ENCODE data around the gene SMURF2. TPM values are rescaled to one million over a fixed set of nuclear protein-coding genes. Genes with fewer than 3 reads are reported as not detected.
A peak's percentile ranks its signal among the peaks of the same experiment; 100 is the strongest.

SMURF2 gene
- total RNA-seq, 1 experiment from 2014 or later = 50.8 TPM

- DNase-seq (ENCODE audit: low spot score) = no peak
Measured at GRCh38 chr17:64538508-64539130, 123.5 kb downstream of the SMURF2 start.

DNA sequence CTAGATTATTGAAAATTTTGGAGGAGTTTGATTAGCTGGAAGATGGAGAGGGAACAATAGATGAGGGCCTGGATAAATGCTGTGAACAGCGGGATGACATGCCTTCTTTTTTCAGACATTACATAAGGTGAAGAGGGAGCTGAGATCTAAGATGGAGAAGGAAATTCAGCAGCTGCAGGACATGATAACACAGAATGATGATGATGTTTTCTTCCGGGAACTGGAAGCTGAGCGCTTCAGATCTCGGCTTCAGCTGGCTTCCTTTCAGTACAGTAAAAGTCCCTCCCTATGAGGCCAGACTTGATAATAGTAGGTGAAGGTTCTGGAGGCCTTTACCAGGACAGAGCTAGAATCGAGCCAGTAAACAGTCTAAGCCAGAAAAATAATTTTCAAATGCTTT, 124.6 kb downstream of the SMURF2 start:
- DNase-seq (ENCODE audit: low spot score) = no peak

DNA sequence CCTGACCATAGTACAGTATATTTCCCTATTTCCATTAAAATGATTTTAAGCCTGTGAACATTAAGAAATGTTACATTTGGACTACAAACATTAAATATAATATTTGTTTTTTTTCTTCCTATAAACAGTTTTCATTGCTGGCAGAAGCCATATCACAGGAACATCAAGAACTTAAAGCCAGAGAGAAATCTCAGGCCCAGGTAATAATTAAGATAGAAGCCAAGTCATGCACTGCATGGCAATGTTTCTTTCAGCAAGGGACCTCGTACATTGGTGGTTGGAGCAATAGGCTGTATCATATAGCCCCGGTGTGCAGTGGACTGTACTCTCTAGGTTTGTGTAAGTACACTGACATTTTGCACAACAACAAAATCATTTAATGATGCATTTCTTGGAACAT, 125.2 kb downstream of the SMURF2 start:
- no peak for DNase-seq (ENCODE audit: low spot score)

DNA sequence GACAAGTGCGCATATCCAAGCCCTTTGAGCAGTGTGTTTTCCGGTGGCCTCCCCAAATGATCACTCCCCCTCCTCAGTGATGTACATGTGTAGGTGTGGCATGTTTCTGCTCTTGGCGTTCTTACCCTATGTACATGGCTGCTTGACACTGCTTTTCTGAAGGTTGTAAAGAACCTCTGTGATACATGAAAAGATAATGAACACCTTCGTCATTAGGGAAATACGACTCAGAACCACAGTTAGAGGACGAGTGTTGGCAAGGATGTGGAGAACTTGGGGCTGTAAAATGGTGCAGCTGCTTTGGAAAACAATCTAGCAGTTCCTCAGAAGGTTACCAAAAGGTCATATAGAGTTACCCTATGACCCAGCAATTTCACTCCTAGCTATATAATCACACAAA, 126.8 kb downstream of the SMURF2 start:
- DNase-seq (ENCODE audit: low spot score) = no peak

GRCh38 chr17:64534187-64534586, 127.9 kb downstream of the SMURF2 start:
- peak; percentile 18 for DNase-seq (ENCODE audit: low spot score)

DNA sequence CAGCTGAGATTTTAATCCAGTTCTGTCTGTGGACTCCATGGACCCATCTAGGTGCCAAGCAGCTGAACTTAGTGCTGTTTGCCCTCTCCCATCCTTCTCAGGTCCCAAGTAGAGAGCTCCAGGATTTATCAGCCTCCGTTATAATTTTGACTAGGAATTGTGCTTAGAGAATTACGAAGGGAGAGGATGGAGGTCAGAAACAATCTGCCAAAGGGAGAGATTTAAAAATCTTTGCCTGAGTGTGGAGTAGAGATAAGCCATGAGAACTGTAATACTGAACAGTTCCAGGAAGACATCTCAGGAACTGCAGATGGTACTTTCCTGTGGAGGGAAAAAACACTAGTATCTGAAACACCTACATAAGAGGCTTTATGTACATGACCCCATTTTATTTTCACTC, 128.3 kb downstream of the SMURF2 start:
- DNase-seq (ENCODE audit: low spot score) = no peak

DNA sequence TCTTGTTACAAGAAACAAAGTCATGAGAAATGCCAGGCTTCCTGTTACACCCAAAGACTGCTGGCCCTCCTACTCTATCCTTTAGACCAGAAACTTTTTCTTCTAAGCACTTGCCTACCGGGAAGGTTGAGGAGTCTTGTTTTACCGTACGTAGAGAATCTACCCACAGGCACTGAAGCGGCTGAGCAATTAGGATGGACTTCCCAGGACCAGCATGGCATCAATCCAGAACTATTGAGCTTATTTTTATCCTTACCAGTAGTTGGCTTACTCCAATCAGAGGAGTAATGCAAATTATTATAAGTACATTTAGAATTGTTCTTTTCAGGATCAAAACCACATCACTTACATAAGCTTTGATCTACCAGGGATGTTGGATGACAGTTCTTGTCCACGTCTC, 129.7 kb downstream of the SMURF2 start:
- DNase-seq (ENCODE audit: low spot score) = no peak

DNA sequence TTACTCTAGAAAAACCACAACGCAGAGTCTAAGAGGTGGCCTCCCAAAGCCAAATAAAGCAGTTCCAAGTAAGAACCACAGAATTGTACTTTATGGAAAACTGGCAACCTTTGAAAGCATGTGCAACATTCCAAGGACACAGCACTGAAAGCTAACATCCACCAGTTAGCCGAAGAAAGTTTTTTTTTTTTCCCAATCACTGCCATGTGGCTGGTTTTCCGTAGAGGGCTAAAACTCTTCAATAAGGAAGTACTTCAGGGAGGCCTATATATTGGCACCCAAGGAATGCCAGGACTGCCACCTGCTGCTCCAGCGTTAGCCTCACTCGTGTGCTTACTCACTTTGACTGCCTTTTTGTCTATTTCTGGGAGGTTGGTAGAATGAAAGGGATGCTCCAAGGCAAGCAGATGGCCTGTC, 130.1 kb downstream of the SMURF2 start:
- no peak for DNase-seq (ENCODE audit: low spot score)

DNA sequence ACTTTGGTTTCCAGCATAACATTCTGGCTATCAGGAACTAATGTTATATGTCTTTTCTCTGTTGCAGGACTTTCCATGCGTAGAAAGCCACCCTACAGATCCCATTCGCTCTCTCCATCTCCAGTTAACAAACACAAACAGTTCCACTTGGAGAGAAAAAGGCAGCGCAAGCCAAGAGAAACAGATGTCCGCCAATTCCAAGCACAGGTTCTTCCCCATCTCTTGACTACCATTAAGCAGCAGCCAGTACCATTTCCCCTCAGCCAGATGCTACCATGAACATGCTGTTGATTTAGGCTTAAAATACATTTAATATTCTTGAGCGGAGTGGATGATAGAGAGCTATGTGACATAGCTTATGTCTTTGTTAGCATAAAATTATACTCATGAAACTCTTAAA, 132.9 kb downstream of the SMURF2 start:
- DNase-seq (ENCODE audit: low spot score) = no peak

GRCh38 chr17:64527914-64528313, 134.2 kb downstream of the SMURF2 start:
- no peak for DNase-seq (ENCODE audit: low spot score)

GRCh38 chr17:64520359-64520758, 141.7 kb downstream of the SMURF2 start:
- no peak for DNase-seq (ENCODE audit: low spot score)

GRCh38 chr17:64519601-64520000, 142.5 kb downstream of the SMURF2 start:
- no peak for DNase-seq (ENCODE audit: low spot score)

DNA sequence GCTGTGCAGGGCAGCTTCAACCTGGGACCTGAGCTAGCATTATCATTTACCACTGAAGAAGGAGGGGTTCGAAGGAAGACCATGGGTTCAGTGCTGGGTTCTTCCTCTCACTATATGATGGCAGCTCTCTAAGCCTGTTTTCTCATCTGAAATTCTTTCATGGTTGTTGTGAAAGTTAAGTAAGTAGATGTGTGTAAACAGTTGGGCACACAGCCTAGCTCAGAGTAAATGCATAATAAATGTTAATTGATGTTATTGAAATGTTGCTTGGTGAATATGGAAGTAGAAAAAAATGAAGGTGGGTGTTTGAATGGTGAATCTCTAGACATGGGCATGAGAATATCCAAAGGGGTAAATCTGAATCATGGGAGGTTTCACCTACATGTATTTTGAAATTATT, 146.3 kb downstream of the SMURF2 start:
- DNase-seq (ENCODE audit: low spot score) = no peak

DNA sequence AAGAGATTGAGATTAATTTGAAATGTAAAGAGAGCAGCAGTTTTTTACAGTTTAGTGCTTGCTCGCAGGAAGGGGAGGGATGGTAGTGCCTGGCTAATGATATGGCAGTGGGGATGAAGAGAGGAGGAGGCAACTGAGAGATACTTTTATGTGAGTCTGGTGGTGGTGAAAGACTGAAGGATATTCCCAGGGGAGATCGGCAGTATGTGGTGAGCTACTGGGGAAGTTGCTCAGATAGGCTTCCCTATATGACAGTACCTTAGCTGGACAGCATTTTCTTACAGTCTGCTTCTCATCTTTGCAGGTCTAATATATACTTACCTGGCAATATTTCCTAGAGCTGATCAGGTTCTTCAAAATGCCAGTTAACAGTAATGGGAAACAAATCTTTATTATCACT, 146.7 kb downstream of the SMURF2 start:
- DNase-seq (ENCODE audit: low spot score) = no peak

- no peak for DNase-seq (ENCODE audit: low spot score)
Measured at GRCh38 chr17:64509179-64509578, 152.9 kb downstream of the SMURF2 start.

DNA sequence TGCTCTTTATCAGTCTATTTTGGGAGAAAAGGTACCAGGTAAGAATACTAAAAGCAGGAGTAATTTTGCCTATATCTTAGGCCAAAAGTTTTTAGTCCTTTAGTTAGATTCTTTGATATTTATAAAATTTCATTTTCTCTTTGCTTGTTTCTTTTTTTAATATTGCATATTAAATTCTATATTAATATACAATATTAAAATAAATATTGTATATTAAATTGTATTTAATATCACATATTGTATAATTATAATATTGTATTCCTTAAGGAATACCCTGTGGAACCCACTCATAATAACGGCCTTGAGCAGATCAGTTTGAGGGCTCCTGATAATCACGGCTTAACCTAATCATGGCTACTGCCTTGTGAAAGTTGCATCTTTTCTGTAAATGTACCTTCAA, 153.4 kb downstream of the SMURF2 start:
- DNase-seq (ENCODE audit: low spot score) = no peak

DNA sequence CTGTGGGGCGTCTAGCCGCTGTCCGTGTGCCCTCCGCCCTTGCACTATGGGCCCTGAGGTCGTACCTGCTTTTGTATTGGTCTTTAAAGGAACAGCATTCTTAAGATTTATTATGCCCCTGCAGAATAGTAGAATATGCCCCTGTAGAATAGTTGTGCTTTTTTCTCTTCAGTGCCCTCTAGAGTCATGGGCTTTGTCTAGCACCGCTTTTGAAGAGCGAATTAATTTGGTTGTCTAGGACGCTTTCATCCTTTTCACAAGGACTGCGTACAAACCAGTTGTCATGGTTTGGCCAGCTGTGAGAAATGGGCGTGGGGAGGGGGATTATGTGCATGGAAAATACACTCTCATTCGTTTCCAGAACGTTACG, 154.7 kb downstream of the SMURF2 start:
- DNase-seq (ENCODE audit: low spot score) = peak; percentile 76

DNA sequence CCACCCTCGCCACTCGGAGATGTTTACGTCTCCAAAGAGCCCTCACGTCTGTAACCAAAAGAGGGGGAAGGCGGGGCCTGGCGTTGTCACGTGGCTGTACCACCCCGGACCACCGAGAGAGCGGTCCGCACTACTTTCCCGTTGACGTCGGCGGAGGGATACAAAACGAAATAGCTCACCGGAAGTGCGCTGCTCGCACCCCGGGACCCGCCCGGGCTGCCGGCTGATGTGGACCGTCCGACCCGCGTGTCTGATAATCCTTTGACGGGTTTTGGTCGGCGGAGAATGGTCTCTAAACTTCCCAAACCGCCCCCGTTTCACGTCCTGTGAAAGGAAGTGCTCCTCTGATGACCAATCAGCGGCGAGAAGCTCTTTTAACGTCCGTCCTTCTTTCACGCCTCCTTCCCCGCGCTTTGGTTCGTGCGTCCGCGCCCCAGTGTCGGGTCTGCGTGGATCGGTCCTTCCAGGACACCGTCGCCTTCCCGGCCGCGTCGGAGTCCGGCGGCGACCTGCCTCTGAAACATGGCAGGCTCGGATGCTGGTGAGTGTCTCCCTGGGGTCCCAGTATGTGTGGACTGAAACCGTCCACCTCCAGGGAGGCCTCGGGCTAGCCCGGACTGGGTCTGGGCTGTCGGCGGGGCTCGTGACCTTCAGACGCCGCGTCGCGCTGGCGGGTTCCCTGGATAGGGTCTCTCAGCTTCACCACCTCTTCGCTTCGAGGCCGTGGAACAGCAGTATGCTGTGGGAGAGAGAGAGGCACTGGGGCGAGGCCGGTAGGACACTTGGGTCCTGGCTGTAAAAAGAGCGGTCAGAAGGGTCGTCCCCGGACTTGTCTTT, 155.3 kb downstream of the SMURF2 start, which contains the start of gene CEP95:
CEP95 (plus strand) TSS at position 402 of the 837 bp plus-strand sequence; CDS start at position 523, 121 bp downstream.
- no peak for DNase-seq (ENCODE audit: low spot score)

DNA sequence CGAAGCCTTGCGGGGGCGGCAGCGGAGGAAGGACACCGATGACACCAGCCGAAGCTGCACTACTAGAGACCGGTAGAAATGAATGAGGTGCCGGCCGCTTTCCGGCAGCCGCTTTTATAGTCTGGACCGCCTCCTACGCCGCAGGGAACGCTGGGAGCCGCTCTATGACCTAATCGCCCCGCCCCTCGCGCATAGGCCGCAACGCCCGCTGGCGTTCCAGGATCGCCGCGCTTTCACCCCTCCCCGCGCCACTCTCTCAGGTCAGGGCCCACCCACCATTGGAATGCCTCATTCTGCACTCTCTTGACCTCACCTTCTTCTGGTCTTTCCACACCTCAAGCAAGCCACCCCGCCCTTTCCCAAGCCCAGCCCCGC, 155.9 kb downstream of the SMURF2 start, which contains the start of gene DDX5:
DDX5 (minus strand) TSS at position 89 of the 375 bp plus-strand sequence. CDS start 170 bp downstream, outside the sequence.
- DNase-seq (ENCODE audit: low spot score) = peak; percentile 98

DNA sequence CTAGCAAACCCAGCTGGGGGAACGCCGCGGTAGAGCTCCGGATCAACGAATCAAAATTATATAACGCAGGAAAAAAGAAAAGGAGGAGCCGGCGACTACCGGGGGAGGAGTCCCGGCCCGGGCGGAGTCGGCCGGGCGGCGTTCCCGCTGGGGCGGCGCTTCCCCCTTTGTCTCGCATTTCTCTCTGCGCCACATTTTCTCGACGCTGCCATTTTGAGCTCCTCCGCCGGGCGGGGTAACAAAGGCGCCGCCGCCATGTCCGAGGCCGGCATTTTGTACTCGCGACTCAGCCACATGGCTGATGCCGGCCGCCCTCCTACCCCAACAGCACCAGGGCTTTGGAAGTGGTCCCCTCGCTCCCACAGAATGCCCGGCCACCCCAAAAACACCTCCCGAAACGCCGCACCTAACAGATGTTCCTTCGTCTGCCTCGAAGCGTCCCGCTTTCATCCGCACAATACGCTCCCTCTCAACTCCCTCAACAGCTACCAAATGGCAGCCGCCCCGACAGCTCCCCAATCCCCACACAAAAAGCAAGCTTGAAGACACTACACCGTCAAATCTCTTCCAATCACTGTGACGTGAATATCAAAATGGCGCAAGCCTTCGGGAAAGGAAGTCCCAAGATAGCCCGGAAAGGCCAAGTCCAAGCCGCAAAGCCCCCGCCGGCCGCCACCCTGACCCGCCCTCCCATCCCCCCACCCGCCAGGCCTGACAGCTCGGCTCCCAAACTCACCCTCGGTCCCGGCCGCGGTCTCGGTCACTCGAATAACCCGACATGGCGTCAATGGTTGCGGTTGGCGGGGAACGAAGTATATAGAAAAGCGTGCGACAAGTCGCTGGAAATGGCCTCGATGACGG, 156.5 kb downstream of the SMURF2 start:
- peak; percentile 66 for DNase-seq (ENCODE audit: low spot score)

GRCh38 chr17:64504769-64505339, 157.3 kb downstream of the SMURF2 start:
- DNase-seq (ENCODE audit: low spot score) = peak; percentile 47
